Panc1 (cell line): Measurements from ENCODE around the gene SND1.

ENCODE experiments used
- CTCF ChIP-seq: fragments of 450-650 bp; IDR thresholded peaks from 2 replicates; pipeline ENCODE4 v1.5.1; 2017; ENCODE audit warnings: mild to moderate bottlenecking
- POLR2AphosphoS5 ChIP-seq: IDR thresholded peaks from 2 replicates; pipeline ENCODE4 v1.6.1; 2012; ENCODE audit warnings: mild to moderate bottlenecking, low read depth, low read length, moderate library complexity

GRCh38 chr7:127916735-127917134, 264.7 kb downstream of the SND1 start:
- TF ChIP-seq CTCF = no peak
- TF ChIP-seq POLR2AphosphoS5 = no peak
